OCI-LY7 (cell line): Measurements from ENCODE around the gene CCDC33.

Source experiments
- EZH2phosphoT487 ChIP-seq: fragments of 200-600 bp; sonication (generic); IDR thresholded peaks from 2 replicates; pipeline ENCODE4 v1.6.1; 2018; ENCODE audit warnings: low read depth, borderline replicate concordance, mild to moderate bottlenecking, mixed run types, antibody characterized with exemption, low read length, moderate library complexity, mixed read lengths
- TF ChIP-seq, protein P1 (sequence below): fragments of 200-600 bp; sonication (generic); conservative IDR thresholded peaks from 2 replicates; pipeline ENCODE4 v1.5.1; 2014; ENCODE audit warnings: mild to moderate bottlenecking, antibody characterized with exemption, low read length, moderate library complexity, mixed read lengths

DNA sequence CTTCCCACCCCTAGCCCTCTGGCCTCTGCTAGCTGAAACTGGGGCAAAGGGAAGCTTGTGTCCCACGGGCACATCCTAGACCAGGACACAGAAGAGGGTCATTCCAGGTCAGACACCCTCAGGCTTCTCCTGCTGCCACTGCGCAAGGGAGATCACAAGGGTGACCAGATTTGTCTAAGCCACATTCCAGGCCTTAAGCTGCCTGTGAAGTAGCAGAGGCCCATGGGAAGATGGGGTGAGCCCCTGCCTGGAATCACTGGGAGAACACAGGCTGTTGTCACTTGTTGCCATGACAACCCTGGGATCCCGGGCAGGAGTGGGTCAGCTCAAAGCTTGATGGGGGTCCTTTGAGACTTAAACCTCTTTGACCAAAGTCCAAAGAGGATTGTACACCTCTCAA lies 44.3 kb upstream of the CCDC33 start:
- TF ChIP-seq, protein P1, sequence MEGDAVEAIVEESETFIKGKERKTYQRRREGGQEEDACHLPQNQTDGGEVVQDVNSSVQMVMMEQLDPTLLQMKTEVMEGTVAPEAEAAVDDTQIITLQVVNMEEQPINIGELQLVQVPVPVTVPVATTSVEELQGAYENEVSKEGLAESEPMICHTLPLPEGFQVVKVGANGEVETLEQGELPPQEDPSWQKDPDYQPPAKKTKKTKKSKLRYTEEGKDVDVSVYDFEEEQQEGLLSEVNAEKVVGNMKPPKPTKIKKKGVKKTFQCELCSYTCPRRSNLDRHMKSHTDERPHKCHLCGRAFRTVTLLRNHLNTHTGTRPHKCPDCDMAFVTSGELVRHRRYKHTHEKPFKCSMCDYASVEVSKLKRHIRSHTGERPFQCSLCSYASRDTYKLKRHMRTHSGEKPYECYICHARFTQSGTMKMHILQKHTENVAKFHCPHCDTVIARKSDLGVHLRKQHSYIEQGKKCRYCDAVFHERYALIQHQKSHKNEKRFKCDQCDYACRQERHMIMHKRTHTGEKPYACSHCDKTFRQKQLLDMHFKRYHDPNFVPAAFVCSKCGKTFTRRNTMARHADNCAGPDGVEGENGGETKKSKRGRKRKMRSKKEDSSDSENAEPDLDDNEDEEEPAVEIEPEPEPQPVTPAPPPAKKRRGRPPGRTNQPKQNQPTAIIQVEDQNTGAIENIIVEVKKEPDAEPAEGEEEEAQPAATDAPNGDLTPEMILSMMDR, result no peak
- TF ChIP-seq EZH2phosphoT487, result no peak
